ENCODE data around the gene FGFBP3. TPM values are rescaled to one million over a fixed set of nuclear protein-coding genes. Genes with fewer than 3 reads are reported as not detected.
A peak's percentile ranks its signal among the peaks of the same experiment; 100 is the strongest.

Gene FGFBP3
- total and polyA plus RNA-seq, 8 donors = 0.29 to 2.0 (median 0.80) TPM; not detected in 1

DNA sequence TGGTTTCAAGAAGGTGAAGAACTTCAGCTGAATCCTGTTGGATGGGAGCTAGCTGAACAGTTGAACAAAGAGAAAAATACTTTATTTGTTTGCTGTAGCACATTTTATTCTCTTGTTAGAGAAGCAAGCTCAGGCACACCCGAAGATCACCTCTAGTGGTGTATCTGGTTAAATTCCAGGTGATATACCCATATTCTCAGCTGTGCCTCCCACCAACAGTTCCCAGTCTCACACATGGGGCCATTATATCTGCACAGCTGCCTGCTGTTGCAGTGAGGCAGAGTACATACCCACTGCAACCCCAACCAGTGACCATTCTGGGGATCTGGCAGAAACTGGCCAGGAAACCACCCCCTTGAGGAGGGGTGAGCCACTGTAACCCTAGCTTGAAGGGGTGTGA, 23.5 kb upstream of the FGFBP3 start:
- Histone ChIP-seq H3K4me1 (peaks cover 15 to 62% (median 38%) of the 10 kb centered on the region in 4 donors), H3K9me3 (no peaks in the 10 kb centered on the region), H3K4me3 (no peak overlapping the region), H3K36me3 (peaks cover 16 to 32% (median 23%) of the 10 kb centered on the region in 4 donors), H3K27me3 (no peaks in the 10 kb centered on the region), H3K27ac (no peak overlapping the region)
- no peak for TF ChIP-seq POLR2AphosphoS5 (IDR thresholded peaks at IDR 0.05)
- no peak for TF ChIP-seq EP300 (IDR thresholded peaks at IDR 0.05)
- TF ChIP-seq POLR2A (IDR thresholded peaks at IDR 0.05) = no peak
- TF ChIP-seq CTCF (IDR thresholded peaks at IDR 0.05) = no peak
- no peak for DNase-seq
- WGBS, 5 donors = 72 to 88% (median 83%) methylated on average over 1 of the region's 1 CpG
- intact Hi-C loops (cut with DNase I; ENCODE audit: low total_unique reads) = no loop called here

GRCh38 chr10:91931526-91932190, 22.4 kb upstream of the FGFBP3 start:
- intact Hi-C loops (cut with DNase I; ENCODE audit: low total_unique reads) = no loop called here
- Histone ChIP-seq H3K9me3 (no peaks in the 10 kb centered on the region), H3K27ac (no peak overlapping the region), H3K36me3 (peaks cover 12 to 23% (median 14%) of the 10 kb centered on the region in 4 donors), H3K4me1 (peaks cover 15 to 73% (median 43%) of the 10 kb centered on the region in 4 donors), H3K27me3 (no peaks in the 10 kb centered on the region), H3K4me3 (no peak overlapping the region)
- no peak for DNase-seq
- TF ChIP-seq EP300 (IDR thresholded peaks at IDR 0.05) (no peak), POLR2A (IDR thresholded peaks at IDR 0.05) (no peak), CTCF (IDR thresholded peaks at IDR 0.05) (no peak), POLR2AphosphoS5 (IDR thresholded peaks at IDR 0.05) (no peak)
- 47 to 71% (median 59%) methylated on average over 3 of the region's 3 CpGs for WGBS, 5 donors

DNA sequence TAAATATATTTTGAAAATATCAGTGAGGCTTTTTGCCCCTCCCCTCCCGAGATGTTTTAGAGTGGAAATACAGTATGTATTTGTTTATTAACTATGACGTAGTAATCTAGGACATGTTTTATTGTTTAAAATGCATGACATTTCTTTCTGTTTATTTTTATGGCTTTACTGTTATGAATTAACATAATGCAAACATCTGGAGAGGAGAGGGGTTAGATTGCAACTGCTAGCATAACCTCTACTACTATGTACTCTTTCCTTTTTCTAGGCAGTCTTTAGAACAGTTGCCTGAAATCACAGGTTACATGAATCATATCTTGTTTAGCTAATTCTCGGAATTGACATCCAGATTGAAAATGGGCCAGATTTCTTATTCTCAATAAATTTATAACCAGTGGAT, 21.7 kb upstream of the FGFBP3 start:
- peaks cover 15 to 80% (median 49%) of the 10 kb centered on the region in 4 donors for H3K4me1 ChIP-seq
- no peak overlapping the region for H3K27ac ChIP-seq
- no peaks in the 10 kb centered on the region for H3K9me3 ChIP-seq
- H3K36me3 ChIP-seq = peaks cover 5 to 16% (median 7%) of the 10 kb centered on the region in 4 donors
- H3K27me3 ChIP-seq = no peaks in the 10 kb centered on the region
- intact Hi-C loops (cut with DNase I; ENCODE audit: low total_unique reads) = no loop called here
- no peak for DNase-seq
- no peak overlapping the region for H3K4me3 ChIP-seq
- TF ChIP-seq POLR2AphosphoS5 (IDR thresholded peaks at IDR 0.05) = no peak
- TF ChIP-seq EP300 (IDR thresholded peaks at IDR 0.05) = no peak
- no peak for TF ChIP-seq POLR2A (IDR thresholded peaks at IDR 0.05)
- TF ChIP-seq CTCF (IDR thresholded peaks at IDR 0.05) = no peak
- 15 to 51% (median 31%) methylated on average over 3 of the region's 3 CpGs for WGBS, 5 donors

GRCh38 chr10:91925022-91925320, 15.7 kb upstream of the FGFBP3 start:
- 35 to 48% (median 44%) methylated on average over 2 of the region's 2 CpGs for WGBS, 5 donors
- intact Hi-C loops (cut with DNase I; ENCODE audit: low total_unique reads) = no loop called here

More at GRCh38 chr10:91925022-91925320, 15.7 kb upstream of the FGFBP3 start:
- H3K27ac ChIP-seq = peak overlapping the region in 1 of 5 donors; percentile 99
- peak overlapping the region; percentile 58 to 96 (median 82) for H3K4me3 ChIP-seq
- H3K4me1 ChIP-seq = peaks cover 12 to 64% (median 43%) of the 10 kb centered on the region in 4 donors
- no peaks in the 10 kb centered on the region for H3K27me3 ChIP-seq
- DNase-seq = peak in 1 of 2 donors; percentile 12
- H3K9me3 ChIP-seq = peaks cover 0 to 2% (median 0%) of the 10 kb centered on the region in 4 donors
- no peaks in the 10 kb centered on the region for H3K36me3 ChIP-seq
- TF ChIP-seq POLR2AphosphoS5 (IDR thresholded peaks at IDR 0.05) = no peak
- no peak for TF ChIP-seq CTCF (IDR thresholded peaks at IDR 0.05)
- TF ChIP-seq POLR2A (IDR thresholded peaks at IDR 0.05) = no peak
- TF ChIP-seq EP300 (IDR thresholded peaks at IDR 0.05) = no peak
